Activated effector memory CD4-positive, alpha-beta T cell treated with Interleukin-2 at 50 U/mL for 16 hours (primary cell): ENCODE measurements around the gene CDCA7L.
"Not testable (repeated sequence)": the region's sequence is repeated elsewhere in the genome, so short reads cannot be mapped to it uniquely, and the experiment has no call there.

Experiments used
- DNase-seq: peaks from one replicate; pipeline ENCODE4 v3.0.0-alpha.2; 2020

CDCA7L gene

GRCh38 chr7:21942955-21943354, 2.7 kb downstream of the CDCA7L start:
- no peak for DNase-seq

GRCh38 chr7:21941611-21942141, 4.0 kb downstream of the CDCA7L start:
- no peak for DNase-seq

- DNase-seq, result no peak
Observed at GRCh38 chr7:21939858-21940372, 5.8 kb downstream of the CDCA7L start.

DNA sequence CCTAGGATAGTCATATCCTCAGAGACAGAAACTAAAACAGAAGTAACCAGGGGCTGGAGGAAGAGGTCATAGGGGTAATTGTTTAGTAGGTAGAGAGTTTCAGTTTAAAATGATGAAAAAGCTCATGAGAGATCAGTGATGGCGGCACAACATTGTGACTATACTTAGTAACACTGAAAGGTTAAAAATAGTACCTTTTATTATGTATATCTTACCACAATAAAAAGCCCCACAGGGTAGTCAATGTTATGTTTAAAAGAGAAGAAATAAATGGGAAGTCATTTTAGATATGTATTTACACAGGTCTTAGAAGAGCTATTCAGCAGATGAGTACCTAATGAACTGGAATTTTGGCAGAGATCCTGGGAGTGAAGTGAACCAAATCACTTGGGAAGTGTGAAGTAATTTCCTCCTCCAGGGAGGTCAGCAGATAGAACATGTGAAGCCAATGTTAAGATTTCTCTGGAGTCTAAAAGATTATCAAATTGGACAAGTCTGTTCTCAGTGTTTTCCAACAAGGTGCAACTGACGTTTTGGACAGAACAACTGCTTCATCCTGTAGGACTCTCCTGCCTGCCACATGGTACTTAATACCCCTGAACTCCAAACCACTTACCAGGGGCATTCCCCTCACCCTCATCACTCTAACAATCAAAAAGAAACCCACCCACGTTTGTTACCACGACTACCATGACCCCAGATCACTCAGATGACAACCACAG, 6.4 kb downstream of the CDCA7L start:
- no peak for DNase-seq

DNA sequence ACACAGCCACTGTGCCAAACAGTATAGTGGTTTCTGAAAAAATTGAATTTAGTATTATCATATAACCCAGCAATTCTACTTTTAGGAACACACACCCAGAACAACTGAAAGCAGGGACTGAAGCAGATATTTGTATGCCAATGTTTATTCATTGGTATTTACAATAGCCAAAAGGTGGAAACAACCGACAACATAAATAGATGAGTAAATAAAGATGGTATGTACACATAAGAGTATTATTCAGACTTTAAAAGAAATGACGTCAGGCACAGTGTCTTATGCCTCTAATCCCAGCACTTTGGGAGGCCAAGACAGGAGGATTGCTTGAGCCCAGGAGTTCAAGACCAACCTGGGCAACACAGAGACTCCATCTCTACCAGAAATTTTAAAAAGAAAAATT, 7.2 kb downstream of the CDCA7L start:
- no peak for DNase-seq

DNA sequence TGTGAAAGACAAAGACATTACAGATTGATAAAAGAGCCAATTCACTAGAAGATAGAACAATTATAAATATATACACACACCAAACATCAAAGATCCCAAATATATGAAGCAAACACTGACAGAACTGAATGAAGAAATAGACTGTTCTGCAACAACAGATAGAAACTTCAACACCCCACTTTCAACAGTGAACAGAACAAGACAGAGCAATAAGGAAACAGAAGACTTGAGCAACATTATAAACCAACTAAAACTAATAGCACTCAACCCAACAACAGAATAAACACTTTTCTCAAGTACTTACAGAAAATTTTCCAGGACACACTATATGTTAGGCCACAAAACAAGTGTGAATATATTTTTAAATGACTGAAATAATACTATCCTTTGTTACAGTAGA, 10.9 kb downstream of the CDCA7L start:
- no peak for DNase-seq

DNA sequence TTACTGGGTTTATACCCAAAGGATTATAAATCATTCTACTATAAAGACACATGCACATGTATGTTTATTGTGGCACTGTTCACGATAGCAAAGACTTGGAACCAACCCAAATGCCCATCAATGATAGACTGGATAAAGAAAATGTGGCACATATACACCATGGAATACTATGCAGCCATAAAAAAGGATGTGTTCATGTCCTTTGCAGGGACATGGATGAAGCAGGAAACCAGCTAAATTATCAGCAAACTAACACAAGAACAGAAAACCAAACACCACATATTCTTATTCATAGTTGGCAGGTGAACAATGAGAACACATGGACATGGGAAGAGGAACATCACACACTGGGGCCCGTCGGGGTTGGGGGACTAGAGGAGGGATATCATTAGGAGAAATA, 12.4 kb downstream of the CDCA7L start:
- not testable (repeated sequence) for DNase-seq

DNA sequence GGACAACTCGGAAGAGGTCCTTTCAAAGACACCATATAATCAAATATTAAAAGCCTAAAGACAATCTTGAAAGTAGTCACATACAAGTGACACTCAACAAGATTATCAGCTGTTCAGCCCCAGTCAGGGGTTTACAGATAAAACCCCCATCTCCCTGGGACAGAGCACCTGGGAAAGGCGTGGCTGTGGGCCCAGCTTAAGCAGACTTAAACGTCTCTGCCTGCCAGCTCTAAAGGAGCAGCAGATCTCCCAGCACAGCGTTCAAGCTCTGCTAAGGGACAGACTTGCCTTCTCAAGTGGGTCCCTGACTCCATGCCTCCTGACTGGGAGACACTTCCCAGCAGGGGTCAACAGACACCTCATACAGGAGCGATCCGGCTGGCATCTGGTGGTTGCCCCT, 18.0 kb downstream of the CDCA7L start:
- DNase-seq, result no peak

DNA sequence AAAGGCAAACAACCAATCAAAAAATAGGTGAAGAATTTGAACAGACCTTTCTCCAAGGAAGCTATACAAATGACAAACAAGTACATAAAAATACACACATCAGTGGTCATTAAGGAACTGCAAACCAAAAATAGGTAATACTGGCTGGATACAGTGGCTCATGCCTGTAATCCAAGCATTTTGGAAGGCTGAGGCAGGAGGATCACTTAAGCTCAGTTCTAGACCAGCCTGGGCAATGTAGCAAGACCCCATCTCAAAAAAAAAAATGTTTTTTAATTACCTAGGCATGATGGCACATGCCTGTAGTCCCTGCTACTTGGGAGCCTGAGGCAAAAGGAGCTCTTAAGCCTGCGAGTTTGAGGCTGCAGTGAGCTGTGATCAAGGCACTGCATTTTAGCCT, 19.3 kb downstream of the CDCA7L start:
- no peak for DNase-seq

- DNase-seq, result no peak
Observed at GRCh38 chr7:21923658-21924057, 22.0 kb downstream of the CDCA7L start.

GRCh38 chr7:21922605-21923004, 23.1 kb downstream of the CDCA7L start:
- DNase-seq, result no peak

- DNase-seq, result no peak
Observed at GRCh38 chr7:21920936-21921335, 24.8 kb downstream of the CDCA7L start.

DNA sequence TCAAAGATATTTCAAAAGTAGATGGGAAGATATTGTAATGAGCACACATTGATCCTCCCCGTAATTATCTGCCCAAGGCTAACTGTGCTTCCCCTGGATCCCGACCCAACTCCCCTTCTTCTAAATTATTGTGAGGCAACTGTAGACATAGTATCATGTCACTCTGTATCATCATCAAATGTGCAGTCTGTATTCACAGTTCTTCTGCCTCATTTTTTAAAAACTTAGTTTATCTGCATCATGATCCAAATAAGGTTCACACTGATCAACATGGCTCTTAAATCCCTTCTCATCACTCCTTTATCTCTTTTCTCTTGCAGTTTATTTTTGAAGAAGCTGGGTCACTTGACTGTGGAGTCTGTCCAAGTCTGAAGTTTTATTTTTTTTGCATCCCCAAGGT, 27.5 kb downstream of the CDCA7L start:
- no peak for DNase-seq

DNA sequence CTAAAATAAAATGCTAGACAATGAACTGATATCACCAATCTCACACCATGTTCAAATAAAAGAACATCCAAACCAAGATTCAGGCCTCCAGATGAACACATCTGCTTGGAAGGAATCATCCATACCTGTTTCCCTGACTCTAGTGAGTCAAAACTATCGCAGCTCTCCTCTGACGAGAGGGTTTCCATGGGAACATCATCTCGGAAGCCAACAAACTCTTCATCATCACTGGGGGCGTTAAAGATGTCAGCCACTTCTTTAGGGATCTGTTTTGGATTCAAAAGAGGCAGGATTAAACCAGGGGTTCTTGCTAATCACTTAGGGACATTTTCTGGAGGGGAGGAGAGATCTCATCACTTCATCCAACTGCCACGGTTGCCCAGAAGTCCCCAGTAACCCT, 29.1 kb downstream of the CDCA7L start:
- DNase-seq, result no peak

DNA sequence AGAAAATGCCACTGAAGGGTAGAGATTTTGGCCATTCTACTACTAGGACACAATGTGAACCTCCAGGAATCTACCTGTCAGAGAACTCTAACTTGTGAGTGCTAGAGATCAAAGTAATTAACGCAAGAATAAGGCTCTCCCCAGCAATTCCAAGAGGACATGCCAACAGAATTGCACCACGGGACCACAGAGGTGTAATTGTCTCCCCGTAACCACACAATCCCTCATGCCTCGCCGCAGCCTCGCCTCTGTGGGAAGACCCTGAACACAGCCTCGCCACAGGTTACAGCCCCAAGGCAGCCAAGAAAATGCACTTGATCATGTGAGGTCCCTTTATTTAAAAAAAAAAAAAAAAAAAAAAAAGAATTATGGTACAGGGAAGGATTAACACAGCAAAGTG, 29.5 kb downstream of the CDCA7L start:
- no peak for DNase-seq

- DNase-seq, result no peak
Observed at GRCh38 chr7:21915140-21915539, 30.6 kb downstream of the CDCA7L start.

DNA sequence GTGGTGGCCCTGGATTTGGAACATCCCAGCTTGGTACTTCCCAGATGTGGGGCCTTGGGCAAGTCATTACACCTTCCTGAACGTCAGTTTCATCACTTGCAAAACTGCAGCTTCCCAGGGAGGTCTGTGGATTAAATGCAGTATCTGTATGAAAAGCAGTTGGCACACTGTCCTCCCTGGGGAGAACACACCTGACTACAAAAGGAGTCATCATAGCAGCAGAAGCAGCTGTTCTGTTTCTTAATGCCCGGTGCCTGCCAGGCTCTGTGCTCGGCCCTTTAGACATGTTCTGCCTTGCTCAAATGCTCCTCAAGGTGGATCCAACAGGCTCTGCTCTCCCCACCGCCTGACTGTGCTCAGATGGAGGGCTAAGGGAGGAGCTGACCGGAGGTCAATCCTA, 31.0 kb downstream of the CDCA7L start:
- DNase-seq, result no peak

- DNase-seq, result no peak
Observed at GRCh38 chr7:21912931-21913780, 32.5 kb downstream of the CDCA7L start.

DNA sequence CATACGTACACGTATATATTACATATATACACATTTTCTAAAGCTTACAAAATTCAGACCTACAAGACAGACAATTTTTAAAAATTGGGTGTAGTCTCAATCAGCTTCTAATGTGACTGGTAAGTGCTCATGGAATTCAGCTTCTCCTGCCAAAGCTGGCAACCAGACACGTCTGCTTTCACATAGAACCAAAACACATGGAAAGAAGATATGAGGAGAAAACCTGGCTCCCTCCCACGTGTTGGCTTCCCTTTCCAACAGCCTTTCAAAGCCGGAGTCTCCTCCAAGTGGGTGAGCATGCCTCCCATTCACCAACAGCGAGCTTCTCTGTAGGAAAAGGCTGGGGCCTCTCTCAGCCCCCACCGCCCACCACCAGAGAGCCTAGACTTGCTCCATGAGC, 33.4 kb downstream of the CDCA7L start:
- no peak for DNase-seq

- DNase-seq, result no peak
Observed at GRCh38 chr7:21911341-21911875, 34.3 kb downstream of the CDCA7L start.

DNA sequence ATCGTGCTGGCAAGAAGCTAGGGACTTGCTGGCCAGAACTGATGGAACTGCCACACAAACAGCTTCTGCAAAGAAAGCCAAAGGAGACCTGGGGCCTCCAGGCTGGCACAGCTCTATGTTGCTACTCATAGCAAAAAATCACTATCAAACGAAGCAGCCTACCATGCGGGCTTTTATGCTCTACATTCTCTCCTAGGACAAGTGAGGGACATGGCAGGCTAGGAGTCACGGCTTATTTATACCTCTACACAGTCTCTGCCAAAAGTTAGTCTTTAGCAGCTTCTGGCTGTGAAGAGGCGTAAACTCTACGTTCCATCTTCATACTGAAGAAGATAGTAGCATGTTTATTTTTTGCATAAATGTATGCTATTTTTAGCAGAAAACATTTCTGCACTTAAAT, 35.4 kb downstream of the CDCA7L start:
- no peak for DNase-seq

DNA sequence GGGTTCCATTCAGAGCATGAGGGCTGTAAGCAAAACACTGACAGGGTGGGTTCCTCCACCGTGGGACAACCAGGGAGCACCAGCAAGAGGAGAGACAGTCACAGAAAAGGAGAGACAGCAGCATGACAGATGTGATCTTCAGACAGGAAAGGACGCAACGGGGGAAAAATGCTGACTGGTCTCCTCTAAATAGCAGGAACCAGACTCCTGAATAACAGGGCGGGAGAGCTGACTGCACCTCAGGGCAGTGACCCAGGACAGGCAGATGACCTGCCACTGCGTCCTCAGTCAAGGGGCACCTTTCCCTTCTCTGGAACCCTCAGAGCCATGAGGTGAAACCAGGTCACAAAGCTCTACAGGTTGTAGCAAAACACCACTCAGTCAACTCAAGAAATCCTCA, 37.0 kb downstream of the CDCA7L start:
- no peak for DNase-seq

GRCh38 chr7:21903020-21903786, 42.5 kb downstream of the CDCA7L start:
- DNase-seq, result no peak
